Activated CD8-positive, alpha-beta memory T cell treated with anti-CD3 and anti-CD28 coated beads, Interleukin-2, amount 50 U/mL, for 24 hours (primary cell): Measurements from ENCODE around the gene SUGCT.

Source experiments
- DNase-seq: peaks from one replicate; pipeline ENCODE4 v3.0.0-alpha.2; 2020; ENCODE audit errors: extremely low read depth

SUGCT gene

GRCh38 chr7:40772096-40772495, 637.3 kb downstream of the SUGCT start:
- DNase-seq, result no peak

GRCh38 chr7:40773656-40774055, 638.9 kb downstream of the SUGCT start:
- DNase-seq, result no peak

DNA sequence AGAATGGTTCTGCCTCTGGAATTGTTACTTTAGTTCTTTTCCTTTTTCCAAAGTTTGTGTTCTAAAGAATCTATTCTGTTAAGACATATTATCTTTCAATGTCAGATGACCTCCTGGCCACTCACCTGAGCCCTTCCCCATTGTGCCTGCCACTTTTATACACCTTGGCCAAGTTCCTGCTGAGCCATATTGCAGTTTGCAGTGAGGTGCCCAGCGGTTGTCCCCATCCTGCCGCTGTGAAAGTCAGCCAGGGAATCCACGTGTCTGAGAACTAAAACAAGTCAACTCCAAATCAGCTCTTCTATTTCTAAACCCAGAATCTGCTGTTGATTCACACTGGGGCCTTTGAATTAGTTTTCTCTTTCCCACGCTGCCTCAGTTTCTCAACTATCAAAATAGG, 641.1 kb downstream of the SUGCT start:
- no peak for DNase-seq

- DNase-seq, result no peak
Measured at GRCh38 chr7:40777730-40778312, 643.0 kb downstream of the SUGCT start.

GRCh38 chr7:40780460-40780859, 645.7 kb downstream of the SUGCT start:
- DNase-seq, result no peak

DNA sequence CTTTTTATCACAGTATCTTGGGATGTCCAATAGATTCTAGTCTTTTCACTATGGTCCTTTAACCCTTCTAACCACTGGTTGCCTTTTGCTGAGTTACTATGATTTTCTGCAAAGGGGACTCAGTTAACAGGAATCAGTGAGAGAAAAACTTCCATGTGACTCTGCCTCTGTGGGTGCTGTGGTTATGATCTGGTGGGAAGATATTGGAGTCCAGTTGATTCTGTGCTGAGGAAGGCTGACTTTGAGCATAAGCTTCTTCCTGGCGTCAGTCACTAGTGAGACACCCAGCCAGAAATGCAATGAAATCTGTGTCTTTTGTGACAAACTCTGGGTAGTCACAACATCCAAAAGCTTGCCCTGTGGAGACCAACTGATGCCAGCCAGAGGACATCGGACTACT, 648.0 kb downstream of the SUGCT start:
- no peak for DNase-seq

DNA sequence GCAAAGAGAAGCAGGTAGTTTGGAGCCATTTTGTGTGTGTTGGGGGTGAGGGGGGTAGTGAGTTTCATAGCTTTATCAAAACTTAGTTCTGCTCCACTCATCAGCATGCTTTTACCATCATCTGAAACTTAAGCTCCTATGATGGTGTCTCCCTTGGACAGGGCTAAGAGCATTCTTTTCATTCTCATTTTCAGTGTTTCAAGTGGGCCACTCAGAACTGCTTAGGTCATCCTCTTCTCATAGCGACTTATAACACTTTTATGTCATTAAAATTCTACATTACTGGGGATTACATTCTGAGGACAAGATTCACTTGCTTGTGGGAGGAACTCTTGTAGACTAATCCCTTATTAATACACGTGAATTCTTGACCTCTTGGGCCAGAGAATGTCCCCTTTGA, 649.4 kb downstream of the SUGCT start:
- no peak for DNase-seq

DNA sequence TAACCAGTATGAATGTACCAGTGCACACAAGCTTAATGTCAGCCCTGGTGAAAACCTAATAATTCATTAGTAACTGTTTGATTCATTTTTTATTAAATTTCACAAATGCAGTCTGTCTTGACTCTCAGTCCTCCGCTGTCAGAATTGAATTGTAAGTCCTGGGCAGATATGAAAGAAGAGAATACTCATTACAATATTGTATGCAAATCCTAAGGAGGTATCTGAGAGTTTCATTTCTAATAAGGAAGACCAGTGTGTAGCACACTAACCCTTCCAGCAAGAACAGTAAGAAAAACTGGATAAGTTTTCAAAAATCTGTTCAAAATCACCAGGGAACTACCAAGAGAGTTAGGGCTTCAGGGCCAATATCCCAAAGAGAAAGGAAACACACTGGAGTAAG, 652.1 kb downstream of the SUGCT start:
- DNase-seq, result no peak

- DNase-seq, result no peak
Measured at GRCh38 chr7:40793132-40793531, 658.3 kb downstream of the SUGCT start.

GRCh38 chr7:40795607-40796006, 660.8 kb downstream of the SUGCT start:
- DNase-seq, result no peak

DNA sequence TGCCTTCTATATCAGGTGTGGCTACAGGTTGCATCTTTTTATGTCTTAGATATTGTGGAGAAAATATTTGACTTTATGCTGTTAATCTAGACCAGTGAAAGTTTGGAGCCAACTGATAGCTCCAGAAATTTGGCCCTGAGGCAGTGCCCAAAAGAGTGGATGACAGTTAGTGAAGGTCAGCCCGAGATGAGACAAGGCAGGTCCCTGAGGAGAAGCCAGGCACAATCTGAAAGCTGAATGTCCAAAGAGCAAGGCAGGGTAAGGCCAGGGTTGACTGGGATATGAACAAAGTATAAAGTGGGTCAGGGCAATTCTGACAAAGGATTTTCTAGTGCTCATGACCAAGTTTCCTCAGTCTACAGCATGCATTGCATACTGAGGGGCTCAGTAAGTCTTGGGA, 661.9 kb downstream of the SUGCT start:
- no peak for DNase-seq

DNA sequence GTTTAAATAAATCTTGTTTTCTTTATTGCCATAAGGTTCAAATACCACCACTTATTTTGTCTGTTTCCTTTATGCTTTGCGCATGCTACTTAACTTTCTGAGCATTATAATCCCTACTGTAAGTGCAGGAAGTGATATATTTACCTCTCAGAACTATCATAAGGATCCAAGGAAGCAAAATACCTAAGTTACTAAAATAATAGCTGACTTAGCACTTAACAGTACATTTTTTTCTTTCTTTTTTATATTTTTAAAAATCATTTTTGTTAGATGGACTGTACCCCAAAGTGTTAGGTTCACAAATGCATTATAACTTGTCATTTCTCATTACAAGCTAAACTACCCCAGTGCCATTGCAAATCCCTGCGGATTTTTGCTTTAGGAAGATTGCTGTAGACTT, 663.8 kb downstream of the SUGCT start:
- DNase-seq, result no peak

GRCh38 chr7:40799493-40800403, 664.9 kb downstream of the SUGCT start:
- no peak for DNase-seq

GRCh38 chr7:40800771-40801170, 666.0 kb downstream of the SUGCT start:
- no peak for DNase-seq

DNA sequence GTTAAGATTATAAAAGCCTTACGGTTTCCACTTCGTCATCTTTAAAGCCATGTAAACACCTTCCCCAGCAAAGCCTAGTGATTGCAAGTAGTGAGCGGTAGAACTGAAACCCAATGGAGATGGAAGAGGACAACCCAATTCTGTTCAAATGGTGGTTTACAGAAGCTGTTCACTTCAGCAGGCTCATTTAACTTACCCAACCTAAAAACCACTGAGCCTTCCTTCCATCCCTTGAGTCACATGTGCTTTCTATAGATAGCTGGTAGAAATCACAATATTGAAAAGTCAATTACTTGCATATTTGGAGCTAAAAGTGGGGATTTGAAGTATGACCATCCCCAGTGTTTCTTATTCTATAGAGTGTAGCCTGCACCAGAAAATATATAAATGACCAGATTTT, 667.7 kb downstream of the SUGCT start:
- DNase-seq, result no peak

GRCh38 chr7:40804477-40805215, 669.8 kb downstream of the SUGCT start:
- no peak for DNase-seq

DNA sequence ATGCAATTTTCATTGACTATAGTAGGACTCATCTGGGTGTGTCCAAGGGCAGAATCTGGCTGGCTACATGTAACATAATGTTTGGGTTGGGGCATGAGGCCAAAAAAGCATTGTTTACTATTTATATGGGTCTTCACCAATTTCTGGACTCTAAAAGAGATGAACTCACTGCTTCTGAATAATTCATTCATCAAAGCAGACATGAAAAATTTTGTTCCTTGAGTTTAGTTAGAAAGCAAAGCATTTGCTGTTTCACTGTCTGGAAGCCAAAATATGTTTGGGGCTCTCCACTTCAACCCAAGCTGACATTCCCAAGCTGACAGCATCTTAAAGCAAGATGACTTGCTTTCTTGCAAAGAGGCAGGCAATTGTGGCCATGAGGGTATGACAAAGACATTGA, 670.6 kb downstream of the SUGCT start:
- DNase-seq, result no peak

- DNase-seq, result no peak
Measured at GRCh38 chr7:40808378-40808942, 673.7 kb downstream of the SUGCT start.

GRCh38 chr7:40810274-40810673, 675.5 kb downstream of the SUGCT start:
- DNase-seq, result no peak

DNA sequence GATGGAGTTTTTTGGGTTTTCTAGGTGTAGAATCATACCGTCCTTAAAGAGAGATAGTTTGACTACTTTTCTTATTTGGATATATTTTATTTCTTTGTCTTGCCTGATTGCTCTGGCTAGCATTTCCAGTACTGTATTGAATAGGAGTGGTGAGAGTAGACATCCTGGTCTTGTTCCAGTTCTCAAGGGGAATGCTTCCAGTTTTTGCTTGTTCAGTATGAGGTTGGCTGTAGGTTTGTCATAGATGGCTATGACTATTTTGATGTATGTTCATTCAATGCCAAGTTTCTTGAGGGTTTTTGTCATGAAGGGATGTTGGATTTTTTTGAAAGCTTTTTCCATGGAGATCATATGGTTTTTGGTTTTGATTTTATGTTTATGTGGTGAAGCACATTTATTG, 676.9 kb downstream of the SUGCT start:
- DNase-seq, result no peak

DNA sequence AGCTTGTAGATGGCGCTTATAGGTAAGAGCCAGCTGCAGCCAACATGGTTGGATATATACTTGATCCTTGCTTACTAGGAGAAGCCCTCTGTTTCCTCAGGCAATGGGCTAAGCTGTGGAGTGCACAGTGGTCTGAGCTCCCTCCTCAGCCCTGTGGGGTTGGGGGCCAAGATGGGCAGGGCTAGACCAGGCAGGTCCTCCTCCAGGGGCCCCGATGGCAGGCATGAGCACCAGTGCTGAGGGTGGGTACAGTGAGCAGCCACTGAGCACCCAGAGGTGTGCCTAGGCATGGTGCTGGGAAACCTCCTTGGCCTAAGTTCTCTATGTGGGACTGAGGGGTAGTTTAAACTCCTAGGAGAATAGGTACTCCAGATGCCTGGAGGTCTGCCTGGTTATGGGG, 680.2 kb downstream of the SUGCT start:
- no peak for DNase-seq

DNA sequence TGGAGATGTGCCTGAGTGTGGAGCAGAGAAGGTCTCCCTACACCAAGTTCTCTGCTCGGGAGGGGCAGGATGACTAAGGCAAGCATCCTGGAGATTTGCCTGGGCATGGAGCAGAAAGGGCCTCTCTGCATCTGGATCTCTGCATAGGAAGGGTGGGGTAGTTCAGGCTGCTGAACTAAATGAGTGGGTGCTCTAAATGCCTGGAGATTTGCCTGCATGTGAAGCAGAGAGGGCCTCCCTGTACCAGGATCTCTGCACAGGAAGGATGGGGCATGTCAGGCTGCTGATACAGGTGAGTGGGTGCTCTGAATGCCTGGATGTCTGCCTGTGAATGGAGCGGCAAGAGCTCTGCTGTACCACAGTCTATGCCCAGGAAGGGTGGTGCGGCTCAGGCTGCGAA, 680.7 kb downstream of the SUGCT start:
- no peak for DNase-seq
